GM10248 (cell line): Measurements from ENCODE around the gene PRR5L.

ENCODE experiments used
- CTCF ChIA-PET: fragments of 300-600 bp; sonication (Branson Sonifier 250); formaldehyde crosslinking; extraction: SDS; loops from one replicate; lab custom pipeline; 2021; ENCODE audit warnings: antibody characterized with exemption; lab: Yijun Ruan, JAX
- POLR2A ChIA-PET: fragments of 350-650 bp; sonication (Branson Sonifier 250); formaldehyde crosslinking; extraction: SDS; loops from one replicate; lab custom pipeline; 2020; ENCODE audit warnings: antibody characterized with exemption; lab: Yijun Ruan, JAX
- DNase-seq: peaks from one replicate; pipeline ENCODE4 v3.0.0; 2012; ENCODE audit errors: extremely low spot score
- TF ChIP-seq, protein P1 (sequence below): IDR thresholded peaks from 2 replicates; pipeline ENCODE4 v1.5.1; 2012; ENCODE audit warnings: mild to moderate bottlenecking, low read depth; ENCODE audit errors: extremely low read depth, missing control alignments, control extremely low read depth

Gene PRR5L, protein sequence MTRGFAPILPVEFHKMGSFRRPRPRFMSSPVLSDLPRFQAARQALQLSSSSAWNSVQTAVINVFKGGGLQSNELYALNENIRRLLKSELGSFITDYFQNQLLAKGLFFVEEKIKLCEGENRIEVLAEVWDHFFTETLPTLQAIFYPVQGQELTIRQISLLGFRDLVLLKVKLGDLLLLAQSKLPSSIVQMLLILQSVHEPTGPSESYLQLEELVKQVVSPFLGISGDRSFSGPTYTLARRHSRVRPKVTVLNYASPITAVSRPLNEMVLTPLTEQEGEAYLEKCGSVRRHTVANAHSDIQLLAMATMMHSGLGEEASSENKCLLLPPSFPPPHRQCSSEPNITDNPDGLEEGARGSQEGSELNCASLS

DNA sequence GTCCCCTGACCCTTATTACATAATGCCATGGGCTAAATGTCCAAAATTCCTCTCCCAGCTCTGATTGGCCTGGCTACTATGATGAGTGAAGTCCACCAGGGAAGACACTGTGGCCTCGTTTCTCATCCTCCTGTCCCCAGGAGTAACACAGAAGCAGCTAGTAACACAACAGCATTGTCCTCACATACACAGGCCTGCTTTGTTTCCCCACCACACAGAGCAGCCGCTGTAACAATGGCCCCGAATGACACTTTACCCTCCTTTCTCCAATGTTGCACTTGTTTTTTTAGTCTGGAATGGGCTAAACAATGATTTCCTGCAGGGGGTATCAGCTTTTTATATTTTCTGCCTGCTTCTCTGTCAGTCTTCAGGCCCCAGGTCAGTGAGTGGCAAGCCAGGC, at the start of gene PRR5L:
Gene PRR5L, plus strand, starts transcription at position 363 of the 400 bp plus-strand sequence. CDS start 104,834 bp downstream, outside the sequence.
- ChIA-PET POLR2A (no interaction called here), CTCF (interaction anchor here (1.2 to 10.3 kb wide), 5 partner anchors 17 to 451 kb away, joined by 3 to 185 read pairs (median 14); no protein-coding TSS in a partner anchor)
- DNase-seq = no peak
- TF ChIP-seq, protein P1, sequence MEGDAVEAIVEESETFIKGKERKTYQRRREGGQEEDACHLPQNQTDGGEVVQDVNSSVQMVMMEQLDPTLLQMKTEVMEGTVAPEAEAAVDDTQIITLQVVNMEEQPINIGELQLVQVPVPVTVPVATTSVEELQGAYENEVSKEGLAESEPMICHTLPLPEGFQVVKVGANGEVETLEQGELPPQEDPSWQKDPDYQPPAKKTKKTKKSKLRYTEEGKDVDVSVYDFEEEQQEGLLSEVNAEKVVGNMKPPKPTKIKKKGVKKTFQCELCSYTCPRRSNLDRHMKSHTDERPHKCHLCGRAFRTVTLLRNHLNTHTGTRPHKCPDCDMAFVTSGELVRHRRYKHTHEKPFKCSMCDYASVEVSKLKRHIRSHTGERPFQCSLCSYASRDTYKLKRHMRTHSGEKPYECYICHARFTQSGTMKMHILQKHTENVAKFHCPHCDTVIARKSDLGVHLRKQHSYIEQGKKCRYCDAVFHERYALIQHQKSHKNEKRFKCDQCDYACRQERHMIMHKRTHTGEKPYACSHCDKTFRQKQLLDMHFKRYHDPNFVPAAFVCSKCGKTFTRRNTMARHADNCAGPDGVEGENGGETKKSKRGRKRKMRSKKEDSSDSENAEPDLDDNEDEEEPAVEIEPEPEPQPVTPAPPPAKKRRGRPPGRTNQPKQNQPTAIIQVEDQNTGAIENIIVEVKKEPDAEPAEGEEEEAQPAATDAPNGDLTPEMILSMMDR = no peak

DNA sequence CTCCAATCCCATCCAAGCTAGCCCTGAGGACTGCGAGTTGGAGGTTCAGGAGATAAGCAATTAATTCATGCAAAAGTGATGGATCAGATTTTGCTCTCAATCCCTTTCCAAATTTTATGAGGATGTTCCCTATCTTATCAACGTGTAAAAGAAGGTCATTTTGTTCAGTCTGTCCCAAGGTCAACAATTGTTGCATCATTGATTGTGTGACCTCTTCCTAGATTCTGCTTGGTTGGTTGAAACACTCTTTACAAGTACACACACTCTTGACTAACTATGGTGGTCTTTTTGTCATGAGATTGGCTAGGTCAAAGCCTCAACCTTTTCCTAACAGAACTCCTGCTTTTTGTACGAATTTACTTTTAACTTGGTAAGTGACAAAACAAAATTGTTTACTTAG, 48.6 kb upstream of the PRR5L start:
- TF ChIP-seq, protein P1 = no peak
- DNase-seq = no peak
- ChIA-PET CTCF (interaction anchor here (3.0 to 3.6 kb wide), 2 partner anchors 11 to 19 kb away, joined by 11 to 27 read pairs; no protein-coding TSS in a partner anchor), POLR2A (no interaction called here)

DNA sequence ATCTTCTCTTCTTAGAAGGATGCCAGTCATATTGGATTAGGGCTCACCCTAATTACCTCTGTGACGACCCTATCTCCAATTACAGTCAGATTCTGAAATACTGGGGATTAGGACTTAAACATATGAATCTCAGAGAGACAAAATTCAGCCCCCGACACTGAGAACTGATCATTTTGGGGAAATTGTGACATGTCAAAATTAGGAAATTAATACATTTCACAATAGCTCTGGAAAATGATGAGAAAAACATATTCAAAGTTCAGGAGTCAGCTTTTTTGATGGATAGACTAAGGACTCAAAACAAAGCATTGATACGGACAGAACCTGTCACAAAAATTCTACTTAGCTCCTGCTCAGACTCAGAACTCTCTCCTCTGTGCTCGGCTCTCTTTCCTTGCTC, 47.7 kb upstream of the PRR5L start:
- DNase-seq = no peak
- POLR2A ChIA-PET = no interaction called here
- CTCF ChIA-PET = interaction anchor here (0.9 to 3.6 kb wide), 5 partner anchors 10 to 1432 kb away, joined by 3 to 27 read pairs (median 4); no protein-coding TSS in a partner anchor
- TF ChIP-seq, protein P1 = no peak

DNA sequence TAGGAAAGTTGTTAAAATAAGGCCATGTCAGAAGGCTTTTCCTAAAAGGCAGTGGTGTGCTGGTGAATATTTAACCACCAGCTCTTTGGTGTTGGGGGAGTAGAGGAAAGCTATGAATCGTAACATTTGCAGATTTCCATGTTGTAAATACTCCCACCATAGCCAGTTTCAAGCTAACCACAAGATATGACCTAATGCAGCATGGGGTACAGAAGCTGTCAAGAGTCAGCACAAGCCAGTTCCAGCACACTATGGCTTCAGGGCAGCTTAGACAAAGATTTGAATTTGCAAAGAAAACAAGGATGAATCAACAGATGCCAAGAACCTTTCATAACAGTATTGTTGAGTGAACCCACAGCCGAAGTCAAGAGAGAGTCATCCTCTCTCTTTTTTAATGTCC, 46.8 kb upstream of the PRR5L start:
- TF ChIP-seq, protein P1 = no peak
- CTCF ChIA-PET = interaction anchor here (0.8 to 3.6 kb wide), 6 partner anchors 8 to 1432 kb away, joined by 3 to 27 read pairs (median 3); no protein-coding TSS in a partner anchor
- DNase-seq = no peak
- POLR2A ChIA-PET = no interaction called here

DNA sequence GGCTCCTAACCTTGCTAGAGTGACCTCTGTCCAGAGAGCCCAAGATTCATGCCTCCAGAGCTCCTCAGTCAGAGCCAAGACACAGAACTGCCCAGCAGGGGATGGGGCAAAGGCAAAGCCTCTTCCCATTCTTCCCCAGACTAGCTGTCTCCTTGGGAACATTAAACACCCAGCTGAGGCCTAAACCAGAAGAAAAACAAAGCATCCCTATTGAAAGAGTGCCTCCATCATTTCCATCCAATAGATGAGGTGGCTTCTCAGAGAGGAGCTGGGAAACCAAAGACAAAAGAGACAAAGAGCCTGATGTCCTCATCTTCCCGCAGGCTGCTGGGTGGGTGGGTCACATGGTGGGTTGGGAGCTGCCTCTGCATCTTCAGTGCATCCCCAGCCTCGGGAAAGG, 44.3 kb upstream of the PRR5L start:
- ChIA-PET CTCF (interaction anchor here (1.2 to 1.6 kb wide), 2 partner anchors 15 to 241 kb away, joined by 4 to 7 read pairs; no protein-coding TSS in a partner anchor), POLR2A (no interaction called here)
- TF ChIP-seq, protein P1 = no peak
- no peak for DNase-seq

DNA sequence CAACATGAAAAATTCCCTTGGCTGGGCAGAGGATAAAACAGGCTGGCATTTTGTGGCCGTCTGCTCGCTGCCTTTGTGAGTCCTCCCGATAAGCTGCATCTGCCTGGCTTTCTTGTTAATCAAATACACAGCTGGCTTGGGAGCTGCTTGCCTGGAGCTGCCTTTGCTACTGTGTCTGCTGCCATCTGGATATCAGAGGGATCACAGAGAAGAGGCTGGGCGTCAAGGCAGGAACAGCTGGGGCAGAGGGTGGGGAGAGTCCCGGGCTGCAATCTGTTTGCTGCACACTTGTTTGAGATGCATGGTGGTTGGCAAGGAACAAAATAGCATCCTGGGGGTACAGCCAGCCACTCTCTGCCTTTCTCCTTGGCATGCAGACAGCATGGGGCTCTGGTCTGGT, 42.9 kb upstream of the PRR5L start:
- CTCF ChIA-PET = interaction anchor here (0.9 to 1.5 kb wide), 3 partner anchors 12 to 31 kb away, joined by 3 to 5 read pairs (median 3); no protein-coding TSS in a partner anchor
- no peak for DNase-seq

More for the DNA sequence above, 42.9 kb upstream of the PRR5L start:
- TF ChIP-seq, protein P1 = no peak
- POLR2A ChIA-PET = no interaction called here
